Stimulated activated memory B cell treated with anti-CD40 and anti-IgM and Interleukin-4, amounts not matched to agents 10 μg/mL and 1 μg/mL and 100 μg/mL, for 72 hours (primary cell): ENCODE measurements around the gene SH2D6.
"Not testable (repeated sequence)": the region's sequence is repeated elsewhere in the genome, so short reads cannot be mapped to it uniquely, and the experiment has no call there.

Experiments used
- ATAC-seq: fragments of 150-1000 bp; cut with Tn5 transposase; 2 replicates; pipeline ENCODE4 v1.10.0; 2021
- H3K27ac Mint-ChIP-seq: one replicate; pipeline ENCODE4 v1.8.0; 2022; ENCODE audit warnings: mild to moderate bottlenecking, mixed read lengths
- H3K27me3 Mint-ChIP-seq: one replicate; pipeline ENCODE4 v1.8.0; 2022; ENCODE audit warnings: mixed read lengths
- H3K36me3 Mint-ChIP-seq: one replicate; pipeline ENCODE4 v1.8.0; 2022; ENCODE audit warnings: mixed read lengths
- H3K4me1 Mint-ChIP-seq: one replicate; pipeline ENCODE4 v1.8.0; 2022; ENCODE audit warnings: mixed read lengths
- H3K4me3 Mint-ChIP-seq: one replicate; pipeline ENCODE4 v1.8.0; 2022; ENCODE audit warnings: mild to moderate bottlenecking, moderate library complexity, mixed read lengths
- H3K9me3 Mint-ChIP-seq: one replicate; pipeline ENCODE4 v1.8.0; 2022; ENCODE audit warnings: mixed read lengths

The SH2D6 gene

DNA sequence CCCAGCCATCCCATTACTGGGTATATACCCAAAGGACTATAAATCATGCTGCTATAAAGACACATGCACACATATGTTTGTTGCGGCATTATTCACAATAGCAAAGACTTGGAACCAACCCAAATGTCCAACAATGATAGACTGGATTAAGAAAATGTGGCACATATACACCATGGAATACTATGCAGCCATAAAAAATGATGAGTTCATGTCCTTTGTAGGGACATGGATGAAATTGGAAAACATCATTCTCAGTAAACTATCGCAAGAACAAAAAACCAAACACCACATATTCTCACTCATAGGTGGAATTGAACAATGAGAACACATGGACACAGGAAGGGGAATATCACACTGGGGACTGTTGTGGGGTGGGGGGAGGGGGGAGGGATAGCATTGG, 66.1 kb downstream of the SH2D6 start:
- ATAC-seq, H3K4me3 Mint-ChIP-seq, H3K9me3 Mint-ChIP-seq, H3K36me3 Mint-ChIP-seq, H3K4me1 Mint-ChIP-seq, H3K27me3 Mint-ChIP-seq, H3K27ac Mint-ChIP-seq: not testable (repeated sequence)

DNA sequence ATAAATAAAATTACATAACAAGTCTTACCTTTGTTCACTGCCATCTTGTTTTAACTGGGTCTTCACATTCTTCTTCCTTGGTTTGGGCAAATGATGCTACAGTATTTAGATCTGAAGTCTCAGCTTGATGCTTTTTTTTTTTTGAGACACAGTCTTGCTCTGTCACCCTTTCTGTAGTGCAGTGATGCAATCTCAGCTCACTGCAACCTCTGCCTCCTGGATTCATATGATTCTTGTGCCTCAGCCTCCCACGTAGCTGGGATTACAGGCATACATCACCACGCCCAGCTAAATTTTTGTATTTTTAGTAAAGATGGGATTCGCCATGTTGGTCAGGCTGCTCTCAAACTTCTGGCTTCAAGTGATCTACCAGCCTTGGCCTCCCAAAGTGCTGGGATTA, 67.3 kb downstream of the SH2D6 start:
- Mint-ChIP-seq H3K4me3 (no peak overlapping the region), H3K27ac (no peak overlapping the region), H3K4me1 (no peaks in the 10 kb centered on the region), H3K27me3 (peaks cover 2% of the 10 kb centered on the region), H3K36me3 (no peaks in the 10 kb centered on the region), H3K9me3 (peaks cover 2% of the 10 kb centered on the region)
- ATAC-seq = no peak
